Glomerular visceral epithelial cell (primary cell): ENCODE results near the gene JARID2.
A peak's percentile ranks its signal among the peaks of the same experiment; 100 is the strongest.

Source experiments
- DNase-seq: peaks from one replicate; pipeline ENCODE4 v3.0.0-alpha.2; 2016; ENCODE audit errors: extremely low spot score

The JARID2 gene

DNA sequence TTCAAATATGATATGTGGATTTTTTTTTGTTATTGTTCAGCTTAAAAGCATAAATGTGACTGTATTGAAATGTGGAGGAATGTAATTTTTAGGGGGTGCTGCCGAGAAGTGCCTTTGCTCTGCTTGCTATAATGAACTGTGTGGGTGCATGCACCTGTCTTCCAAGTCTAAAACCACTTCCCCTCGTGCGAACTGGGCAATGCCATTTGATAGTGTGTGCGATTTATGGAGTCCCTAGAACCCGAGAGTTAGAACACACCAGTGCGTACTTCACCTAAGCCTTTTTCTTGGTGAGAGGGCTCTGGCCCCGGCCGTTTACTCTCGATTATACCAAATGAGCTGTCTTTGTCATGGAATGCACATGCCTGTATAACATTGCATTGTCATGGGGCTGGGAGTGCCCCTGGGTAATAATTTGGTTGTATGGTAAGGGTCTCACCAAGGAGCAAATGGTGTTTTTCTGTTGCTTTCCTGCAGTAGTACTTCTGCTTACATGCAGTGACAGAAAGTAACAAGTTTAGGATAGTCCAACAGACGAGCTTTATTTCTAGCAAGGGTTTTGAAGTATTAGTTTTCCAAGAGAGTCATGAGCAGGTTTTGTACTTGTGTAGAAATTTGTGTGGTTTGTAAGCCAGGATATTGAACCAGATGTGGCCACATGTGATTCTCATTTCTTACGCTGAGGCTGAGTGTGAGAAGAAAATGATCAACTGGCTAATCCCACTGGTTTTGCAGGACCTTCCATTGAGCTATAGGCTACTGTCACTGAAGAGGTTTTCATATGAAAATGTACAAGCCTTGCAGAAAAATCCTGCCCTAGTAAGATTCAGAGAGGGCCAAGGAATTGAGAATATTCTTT is 244.6 kb downstream of the JARID2 start:
- no peak for DNase-seq

DNA sequence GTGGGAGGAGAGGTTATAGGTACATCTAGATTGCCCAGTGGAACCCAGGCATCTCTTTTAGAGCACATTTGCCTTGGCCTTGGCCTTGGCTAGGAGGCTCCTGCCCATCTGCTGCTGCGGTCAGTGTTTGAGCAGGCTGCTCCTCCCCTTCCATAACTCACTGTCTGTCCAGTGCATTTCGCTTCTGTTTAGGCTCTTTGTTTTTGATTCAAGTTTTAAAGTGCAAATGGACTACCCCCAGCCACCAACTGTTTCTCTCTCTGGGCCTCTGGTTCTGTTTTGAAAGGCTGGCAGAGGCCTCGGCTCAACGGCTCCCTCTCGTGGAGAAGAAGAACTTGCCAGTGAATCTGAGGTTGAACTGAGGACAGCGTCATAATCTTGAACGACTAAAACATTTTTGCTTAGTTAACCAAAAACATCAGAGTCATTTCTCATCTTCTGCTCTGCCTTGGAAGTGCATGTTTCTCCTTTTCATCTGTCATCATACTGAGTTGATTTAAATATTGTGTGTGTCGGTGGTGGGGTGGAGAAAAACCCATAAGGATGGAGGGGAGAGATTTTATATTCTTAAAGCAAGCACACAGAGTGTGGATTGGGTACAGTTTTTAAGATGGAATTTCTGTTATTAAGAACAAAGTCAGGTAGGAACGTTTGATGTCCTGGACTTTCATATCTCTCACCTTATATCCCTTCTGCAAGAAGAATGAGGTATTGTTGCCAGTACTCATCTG is 245.6 kb downstream of the JARID2 start:
- DNase-seq = peak; percentile 68

DNA sequence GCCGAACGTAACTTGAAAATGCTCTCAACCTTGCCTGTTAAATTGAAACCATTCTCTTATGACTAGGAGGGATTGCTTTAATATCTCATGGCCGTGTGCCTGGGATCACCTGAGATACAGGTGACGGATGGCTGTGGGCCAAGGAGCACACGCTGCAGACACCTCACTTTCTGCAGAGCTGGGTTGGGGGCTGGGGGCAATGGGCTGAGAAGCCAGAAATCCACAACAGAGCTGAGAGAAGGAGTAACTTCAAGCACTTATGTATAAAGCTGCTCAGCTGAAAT is 246.1 kb downstream of the JARID2 start:
- no peak for DNase-seq

GRCh38 chr6:15493437-15494168 is 247.7 kb downstream of the JARID2 start:
- no peak for DNase-seq

GRCh38 chr6:15495375-15495901 is 249.6 kb downstream of the JARID2 start:
- no peak for DNase-seq

GRCh38 chr6:15496345-15497131 is 250.7 kb downstream of the JARID2 start:
- DNase-seq = no peak

- DNase-seq = no peak
Observed at GRCh38 chr6:15498640-15499039, 252.8 kb downstream of the JARID2 start.

DNA sequence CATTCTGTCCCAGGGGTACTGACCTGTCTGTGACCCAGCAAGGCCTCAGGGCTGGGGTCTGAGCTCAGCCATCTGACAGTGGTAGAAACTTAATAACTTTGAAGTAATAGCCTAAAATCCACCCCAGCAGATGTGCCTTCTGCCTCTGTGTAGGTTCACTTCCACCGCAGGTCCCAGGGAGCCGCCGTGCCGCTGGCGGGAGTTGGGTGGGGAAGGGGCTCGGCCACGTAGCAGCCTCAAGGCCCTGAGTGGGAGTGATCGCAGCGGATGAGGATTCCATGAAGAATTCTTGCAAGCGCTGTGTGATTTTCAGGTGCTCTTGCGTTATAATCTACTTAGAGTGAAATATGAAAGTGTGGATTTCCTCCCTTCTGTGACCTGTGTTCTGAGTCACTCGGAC is 253.3 kb downstream of the JARID2 start:
- DNase-seq = no peak

DNA sequence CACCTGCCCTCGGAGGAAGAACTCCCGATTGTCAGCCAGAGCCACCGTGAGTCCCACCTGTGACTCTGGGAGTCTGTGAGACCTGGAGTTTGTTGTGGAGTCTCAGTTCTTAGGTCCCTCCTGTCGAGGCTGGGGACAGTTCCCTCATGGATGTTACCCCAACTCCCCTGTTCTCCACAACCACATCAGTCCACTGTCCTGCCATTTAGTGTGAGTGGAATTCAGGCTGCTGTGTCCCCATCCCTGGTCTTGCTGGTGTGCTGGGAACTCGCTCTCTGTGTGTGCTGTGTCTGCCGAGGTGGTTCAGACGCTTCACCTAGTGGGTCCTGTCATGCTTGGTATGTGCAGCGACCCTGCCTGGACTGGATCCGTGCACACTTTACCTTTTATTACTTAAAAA is 253.7 kb downstream of the JARID2 start:
- no peak for DNase-seq

GRCh38 chr6:15500078-15500740 is 254.3 kb downstream of the JARID2 start:
- no peak for DNase-seq

DNA sequence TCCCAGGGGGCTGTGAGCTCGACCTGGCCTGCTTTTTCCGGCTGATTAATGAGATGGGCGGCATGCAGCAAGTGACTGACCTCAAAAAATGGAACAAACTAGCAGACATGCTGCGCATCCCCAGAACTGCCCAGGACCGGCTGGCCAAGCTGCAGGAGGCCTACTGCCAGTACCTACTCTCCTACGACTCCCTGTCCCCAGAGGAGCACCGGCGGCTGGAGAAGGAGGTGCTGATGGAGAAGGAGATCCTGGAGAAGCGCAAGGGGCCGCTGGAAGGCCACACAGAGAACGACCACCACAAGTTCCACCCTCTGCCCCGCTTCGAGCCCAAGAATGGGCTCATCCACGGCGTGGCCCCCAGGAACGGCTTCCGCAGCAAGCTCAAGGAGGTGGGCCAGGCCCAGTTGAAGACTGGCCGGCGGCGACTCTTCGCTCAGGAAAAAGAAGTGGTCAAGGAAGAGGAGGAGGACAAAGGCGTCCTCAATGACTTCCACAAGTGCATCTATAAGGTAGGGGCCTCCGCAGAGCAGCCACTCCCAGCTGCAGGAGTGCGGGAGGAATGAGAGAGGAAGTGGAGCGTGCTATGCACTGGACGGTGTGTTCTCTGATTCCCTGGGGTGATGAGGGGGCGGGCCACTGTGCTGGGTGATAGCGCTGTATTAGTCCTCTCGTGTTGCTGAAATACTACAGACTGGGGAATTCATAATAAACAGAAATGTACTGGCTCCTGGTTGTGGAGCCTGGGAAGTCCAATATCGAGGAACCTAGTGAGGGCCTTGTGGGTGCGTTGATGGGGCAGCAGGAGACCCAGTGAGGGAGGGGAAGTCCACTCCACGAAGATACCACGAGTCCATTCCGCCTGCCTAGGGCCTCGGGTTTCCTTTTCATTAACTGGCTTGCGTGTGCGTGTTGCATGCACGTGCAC is 255.3 kb downstream of the JARID2 start:
- DNase-seq = no peak

GRCh38 chr6:15501826-15502445 is 256.1 kb downstream of the JARID2 start:
- DNase-seq = peak; percentile 91

GRCh38 chr6:15502446-15503345 is 256.8 kb downstream of the JARID2 start:
- DNase-seq = no peak

DNA sequence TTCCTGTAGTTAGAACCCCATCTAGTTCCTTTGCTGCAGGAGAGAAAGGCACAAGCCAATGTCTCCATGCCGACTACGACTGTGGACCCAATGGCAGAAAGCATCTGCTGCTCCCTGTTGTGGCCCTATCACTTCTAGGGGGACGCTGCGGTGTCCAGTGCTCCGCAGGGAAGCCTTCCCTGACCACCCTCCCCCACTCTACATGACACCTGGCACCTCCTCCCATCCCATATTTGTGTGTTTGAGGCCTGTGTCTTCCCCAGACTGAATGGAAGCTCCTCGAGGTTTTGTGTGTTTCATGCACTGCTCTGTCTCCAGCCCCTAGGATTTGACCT is 257.4 kb downstream of the JARID2 start:
- DNase-seq = no peak

- no peak for DNase-seq
Observed at GRCh38 chr6:15504040-15504495, 258.2 kb downstream of the JARID2 start.

- DNase-seq = peak; percentile 98
Observed at GRCh38 chr6:15504581-15505350, 258.9 kb downstream of the JARID2 start.

GRCh38 chr6:15505463-15505918 is 259.6 kb downstream of the JARID2 start:
- no peak for DNase-seq

- no peak for DNase-seq
Observed at GRCh38 chr6:15506066-15506465, 260.2 kb downstream of the JARID2 start.
